Karpas-422 (cell line): ENCODE results near the gene NT5DC1. TPM values are rescaled to one million over a fixed set of nuclear protein-coding genes. Genes with fewer than 3 reads are reported as not detected.
A peak's percentile ranks its signal among the peaks of the same experiment; 100 is the strongest.

ENCODE experiments used
- DNase-seq: peaks from one replicate; pipeline ENCODE4 v3.0.0-alpha.2; 2015
- H2AFZ ChIP-seq: fragments of 200-600 bp; sonication (generic); 2 replicates; pipeline ENCODE4 v1.6.1; 2014; ENCODE audit warnings: antibody characterized with exemption, low read length, mixed read lengths
- H3K27ac ChIP-seq: fragments of 200-600 bp; sonication (generic); 2 replicates; pipeline ENCODE4 v1.5.1; 2014; ENCODE audit warnings: mild to moderate bottlenecking, low read length, moderate library complexity
- H3K27me3 ChIP-seq: fragments of 200-600 bp; sonication (generic); 2 replicates; pipeline ENCODE4 v1.6.1; 2014; ENCODE audit warnings: low read length, mixed read lengths
- H3K36me3 ChIP-seq: fragments of 200-600 bp; sonication (generic); 2 replicates; pipeline ENCODE4 v1.6.1; 2014; ENCODE audit warnings: low read length, mixed read lengths; ENCODE audit not compliant: insufficient read depth
- H3K4me1 ChIP-seq: fragments of 200-600 bp; sonication (generic); 2 replicates; pipeline ENCODE4 v1.6.1; 2014; ENCODE audit warnings: mild to moderate bottlenecking, low read length, mixed read lengths
- H3K4me2 ChIP-seq: fragments of 200-600 bp; sonication (generic); 2 replicates; pipeline ENCODE4 v1.6.1; 2014; ENCODE audit warnings: low read length, low read depth, mild to moderate bottlenecking; ENCODE audit not compliant: poor library complexity, severe bottlenecking
- H3K4me3 ChIP-seq: fragments of 200-600 bp; sonication (generic); 2 replicates; pipeline ENCODE4 v1.5.1; 2014; ENCODE audit warnings: mild to moderate bottlenecking, antibody characterized with exemption, low read length, mixed read lengths
- H3K79me2 ChIP-seq: fragments of 200-600 bp; sonication (generic); 2 replicates; pipeline ENCODE4 v1.6.1; 2014; ENCODE audit warnings: mild to moderate bottlenecking, low read length, mixed read lengths
- H3K9ac ChIP-seq: fragments of 200-600 bp; sonication (generic); 2 replicates; pipeline ENCODE4 v1.6.0; 2014; ENCODE audit warnings: low read length
- H3K9me2 ChIP-seq: fragments of 200-600 bp; sonication (generic), shearing (Covaris generic); replicated peaks from 2 replicates; pipeline ENCODE4 v1.6.0; 2014; ENCODE audit warnings: mild to moderate bottlenecking, low read length, moderate library complexity; ENCODE audit not compliant: insufficient read depth
- H3K9me3 ChIP-seq: fragments of 300-700, 200-600 bp; sonication (generic); 2 replicates; pipeline ENCODE4 v1.6.1; 2014; ENCODE audit warnings: low read length, mixed read lengths
- H4K20me1 ChIP-seq: fragments of 200-600 bp; sonication (generic); 2 replicates; pipeline ENCODE4 v1.6.1; 2014; ENCODE audit warnings: mild to moderate bottlenecking, antibody characterized with exemption, low read length, low read depth; ENCODE audit not compliant: insufficient read depth
- total RNA-seq: library from RNA; depleted of rRNA; stranded (reverse); fragments of >200 nt; shearing (Covaris generic); gene quantifications from 2 replicates; pipeline ENCODE4 v1.2.3, GENCODE V29; 2014; ENCODE audit warnings: low replicate concordance

The NT5DC1 gene
- total RNA-seq, 1 experiment from 2014 or later: 3.0 TPM

GRCh38 chr6:116247285-116247684 lies 146.6 kb downstream of the NT5DC1 start:
- no peaks in the 10 kb centered on the region for H4K20me1 ChIP-seq
- no peak overlapping the region for H3K27ac ChIP-seq
- H3K27me3 ChIP-seq: no peaks in the 10 kb centered on the region
- H3K4me1 ChIP-seq: peaks cover 24% of the 10 kb centered on the region
- H3K9ac ChIP-seq: no peak overlapping the region
- H3K36me3 ChIP-seq: no peaks in the 10 kb centered on the region
- no peaks in the 10 kb centered on the region for H3K9me3 ChIP-seq
- H3K4me2 ChIP-seq: no peak overlapping the region
- no peak overlapping the region for H2AFZ ChIP-seq
- no peak overlapping the region for H3K4me3 ChIP-seq
- H3K9me2 ChIP-seq: no peaks in the 10 kb centered on the region
- H3K79me2 ChIP-seq: peaks cover 24% of the 10 kb centered on the region
- DNase-seq: no peak

GRCh38 chr6:116248577-116248976 lies 147.9 kb downstream of the NT5DC1 start:
- no peak overlapping the region for H3K4me2 ChIP-seq
- no peak overlapping the region for H3K4me3 ChIP-seq
- peaks cover 37% of the 10 kb centered on the region for H3K4me1 ChIP-seq
- H3K9me2 ChIP-seq: no peaks in the 10 kb centered on the region
- H3K9me3 ChIP-seq: no peaks in the 10 kb centered on the region
- no peak for DNase-seq
- H3K9ac ChIP-seq: no peak overlapping the region
- no peaks in the 10 kb centered on the region for H4K20me1 ChIP-seq
- H3K79me2 ChIP-seq: peaks cover 37% of the 10 kb centered on the region
- H3K27ac ChIP-seq: no peak overlapping the region
- no peak overlapping the region for H2AFZ ChIP-seq
- H3K27me3 ChIP-seq: no peaks in the 10 kb centered on the region
- H3K36me3 ChIP-seq: no peaks in the 10 kb centered on the region

GRCh38 chr6:116251568-116252384 lies 151.1 kb downstream of the NT5DC1 start:
- Histone ChIP-seq H2AFZ (no peak overlapping the region), H3K9ac (peak overlapping the region; percentile 39), H3K79me2 (peaks cover 49% of the 10 kb centered on the region), H3K4me1 (peaks cover 48% of the 10 kb centered on the region), H4K20me1 (no peaks in the 10 kb centered on the region), H3K27ac (no peak overlapping the region), H3K4me3 (peak overlapping the region; percentile 87; the same call in 1 of the 2 replicates), H3K27me3 (no peaks in the 10 kb centered on the region), H3K9me2 (no peaks in the 10 kb centered on the region), H3K4me2 (peak overlapping the region; percentile 85), H3K9me3 (no peaks in the 10 kb centered on the region), H3K36me3 (no peaks in the 10 kb centered on the region)
- DNase-seq: no peak

GRCh38 chr6:116253188-116253504 lies 152.5 kb downstream of the NT5DC1 start:
- Histone ChIP-seq H3K9ac (peak overlapping the region; percentile 86), H3K9me3 (no peaks in the 10 kb centered on the region), H3K4me3 (peak overlapping the region; percentile 87), H3K79me2 (peaks cover 49% of the 10 kb centered on the region), H3K9me2 (no peaks in the 10 kb centered on the region), H3K36me3 (no peaks in the 10 kb centered on the region), H3K4me2 (peak overlapping the region; percentile 85), H3K27me3 (no peaks in the 10 kb centered on the region), H4K20me1 (no peaks in the 10 kb centered on the region), H3K4me1 (peaks cover 48% of the 10 kb centered on the region), H2AFZ (peak overlapping the region; percentile 91; the same call in 1 of the 2 replicates), H3K27ac (no peak overlapping the region)
- no peak for DNase-seq

GRCh38 chr6:116253505-116254296 lies 153.0 kb downstream of the NT5DC1 start, which contains the start of gene TSPYL4:
TSPYL4 (minus strand) TSS chr6:116254075; CDS start chr6:116254008, 67 bp downstream.
- no peaks in the 10 kb centered on the region for H3K9me2 ChIP-seq
- H3K9me3 ChIP-seq: no peaks in the 10 kb centered on the region
- H3K27ac ChIP-seq: peak within 1 kb of the TSS; percentile 39; the same call in 1 of the 2 replicates
- H4K20me1 ChIP-seq: no peaks in the 10 kb centered on the region
- DNase-seq: peak; percentile 96
- peaks cover 49% of the 10 kb centered on the region for H3K79me2 ChIP-seq
- H3K36me3 ChIP-seq: no peaks in the 10 kb centered on the region
- H3K4me3 ChIP-seq: peak within 1 kb of the TSS; percentile 87
- peak within 1 kb of the TSS; percentile 85 for H3K4me2 ChIP-seq
- H3K4me1 ChIP-seq: peaks cover 48% of the 10 kb centered on the region
- peak within 1 kb of the TSS; percentile 91 for H2AFZ ChIP-seq
- H3K27me3 ChIP-seq: no peaks in the 10 kb centered on the region
- peak within 1 kb of the TSS; percentile 86 for H3K9ac ChIP-seq

GRCh38 chr6:116254297-116255056 lies 153.8 kb downstream of the NT5DC1 start:
- Histone ChIP-seq H3K27ac (peak overlapping the region; percentile 39; the same call in 1 of the 2 replicates), H3K9me2 (no peaks in the 10 kb centered on the region), H4K20me1 (no peaks in the 10 kb centered on the region), H3K4me1 (peaks cover 48% of the 10 kb centered on the region), H3K36me3 (no peaks in the 10 kb centered on the region), H3K4me2 (peak overlapping the region; percentile 85), H2AFZ (peak overlapping the region; percentile 91), H3K79me2 (peaks cover 49% of the 10 kb centered on the region), H3K9me3 (no peaks in the 10 kb centered on the region), H3K4me3 (peak overlapping the region; percentile 87), H3K27me3 (no peaks in the 10 kb centered on the region), H3K9ac (peak overlapping the region; percentile 86)
- DNase-seq: no peak

GRCh38 chr6:116255246-116255800 lies 154.7 kb downstream of the NT5DC1 start:
- peaks cover 44% of the 10 kb centered on the region for H3K4me1 ChIP-seq
- H3K27me3 ChIP-seq: no peaks in the 10 kb centered on the region
- no peak overlapping the region for H3K27ac ChIP-seq
- peaks cover 45% of the 10 kb centered on the region for H3K79me2 ChIP-seq
- peak overlapping the region; percentile 85 for H3K4me2 ChIP-seq
- DNase-seq: no peak
- H3K36me3 ChIP-seq: no peaks in the 10 kb centered on the region
- peak overlapping the region; percentile 86 for H3K9ac ChIP-seq
- H2AFZ ChIP-seq: no peak overlapping the region
- no peaks in the 10 kb centered on the region for H3K9me2 ChIP-seq
- no peaks in the 10 kb centered on the region for H4K20me1 ChIP-seq
- H3K4me3 ChIP-seq: peak overlapping the region; percentile 87
- H3K9me3 ChIP-seq: no peaks in the 10 kb centered on the region
